Muscle layer of colon (tissue), 2 donors: ENCODE data around the gene OR10H3.
A peak's percentile ranks its signal among the peaks of the same experiment; 100 is the strongest.
"Not testable (repeated sequence)": the region's sequence is repeated elsewhere in the genome, so short reads cannot be mapped to it uniquely, and the experiment has no call there.

Source experiments
- H3K27ac ChIP-seq: one replicate; pipeline ENCODE4 v1.7.0; 2013; ENCODE audit warnings: low read depth, mild to moderate bottlenecking, low read length, moderate library complexity
- H3K27me3 ChIP-seq, 2 donors: one replicate each; pipeline ENCODE4 v1.7.0; 2013; ENCODE audit warnings: low read length in 2 of 2, mild to moderate bottlenecking in 2 of 2; ENCODE audit not compliant: insufficient read depth in 2 of 2, control insufficient read depth in 1 of 2
- H3K36me3 ChIP-seq: one replicate; pipeline ENCODE4 v1.7.0; 2013; ENCODE audit warnings: mild to moderate bottlenecking, low read length; ENCODE audit not compliant: insufficient read depth
- H3K4me1 ChIP-seq: one replicate; pipeline ENCODE4 v1.7.0; 2013; ENCODE audit warnings: mild to moderate bottlenecking, low read length; ENCODE audit not compliant: insufficient read depth
- H3K4me3 ChIP-seq, 2 donors: one replicate each; pipeline ENCODE4 v1.7.0; 2013; ENCODE audit warnings: low read length in 2 of 2, low read depth in 1 of 2, mild to moderate bottlenecking in 1 of 2, moderate library complexity in 1 of 2
- H3K9ac ChIP-seq: one replicate; pipeline ENCODE4 v1.7.0; 2013; ENCODE audit warnings: low read length
- H3K9me3 ChIP-seq: one replicate; pipeline ENCODE4 v1.7.0; 2013; ENCODE audit warnings: mild to moderate bottlenecking, low read length
- donor health status: abdominal sarcoma.
- donor health status: Adenocarcinoma of cecum.

OR10H3 gene

GRCh38 chr19:15733895-15734294, 3.9 kb upstream of the OR10H3 start:
- Histone ChIP-seq H3K4me1 (no peaks in the 10 kb centered on the region), H3K9me3 (no peaks in the 10 kb centered on the region), H3K27me3 (no peaks in the 10 kb centered on the region), H3K36me3 (no peaks in the 10 kb centered on the region), H3K4me3 (no peak overlapping the region), H3K27ac (no peak overlapping the region), H3K9ac (no peak overlapping the region)

- Histone ChIP-seq H3K4me1 (no peaks in the 10 kb centered on the region), H3K27me3 (no peaks in the 10 kb centered on the region), H3K9ac (no peak overlapping the region), H3K9me3 (peaks cover 13% of the 10 kb centered on the region), H3K27ac (no peak overlapping the region), H3K36me3 (no peaks in the 10 kb centered on the region), H3K4me3 (no peak overlapping the region)
Measured at GRCh38 chr19:15740785-15741184, 3.0 kb downstream of the OR10H3 start.

- no peak overlapping the region for H3K4me3 ChIP-seq
- H3K9me3 ChIP-seq, result no peaks in the 10 kb centered on the region
- H3K9ac ChIP-seq, result no peak overlapping the region
- H3K36me3 ChIP-seq, result no peaks in the 10 kb centered on the region
- no peaks in the 10 kb centered on the region for H3K27me3 ChIP-seq
- H3K27ac ChIP-seq, result no peak overlapping the region
- H3K4me1 ChIP-seq, result no peaks in the 10 kb centered on the region
Measured at GRCh38 chr19:15748239-15748638, 10.5 kb downstream of the OR10H3 start.

- peaks cover 0 to 13% of the 10 kb centered on the region in 2 donors for H3K27me3 ChIP-seq
Measured at GRCh38 chr19:15758379-15758778, 20.6 kb downstream of the OR10H3 start.

GRCh38 chr19:15759962-15760565, 22.3 kb downstream of the OR10H3 start:
- Histone ChIP-seq H3K4me1 (no peaks in the 10 kb centered on the region), H3K4me3 (no peak overlapping the region), H3K27me3 (peaks cover 0 to 13% of the 10 kb centered on the region in 2 donors), H3K36me3 (no peaks in the 10 kb centered on the region), H3K27ac (no peak overlapping the region), H3K9ac (no peak overlapping the region), H3K9me3 (no peaks in the 10 kb centered on the region)

More at GRCh38 chr19:15758379-15758778, 20.6 kb downstream of the OR10H3 start:
- no peaks in the 10 kb centered on the region for H3K9me3 ChIP-seq
- no peaks in the 10 kb centered on the region for H3K4me1 ChIP-seq
- no peak overlapping the region for H3K27ac ChIP-seq
- H3K9ac ChIP-seq, result no peak overlapping the region
- H3K4me3 ChIP-seq, result no peak overlapping the region
- H3K36me3 ChIP-seq, result no peaks in the 10 kb centered on the region

- H3K4me3 ChIP-seq, result no peak overlapping the region
- no peaks in the 10 kb centered on the region for H3K9me3 ChIP-seq
- no peak overlapping the region for H3K9ac ChIP-seq
- H3K27me3 ChIP-seq, result no peaks in the 10 kb centered on the region
- H3K36me3 ChIP-seq, result no peaks in the 10 kb centered on the region
- no peaks in the 10 kb centered on the region for H3K4me1 ChIP-seq
- H3K27ac ChIP-seq, result no peak overlapping the region
Measured at GRCh38 chr19:15769586-15769985, 31.8 kb downstream of the OR10H3 start.

- not testable (repeated sequence) for H3K4me3 ChIP-seq, H3K27me3 ChIP-seq, H3K9ac ChIP-seq, H3K36me3 ChIP-seq, H3K9me3 ChIP-seq, H3K27ac ChIP-seq, H3K4me1 ChIP-seq
Measured at GRCh38 chr19:15774159-15774558, 36.4 kb downstream of the OR10H3 start.

GRCh38 chr19:15775249-15775648, 37.5 kb downstream of the OR10H3 start:
- peaks cover 11% of the 10 kb centered on the region for H3K4me1 ChIP-seq
- no peaks in the 10 kb centered on the region for H3K9me3 ChIP-seq

GRCh38 chr19:15776264-15776663, 38.5 kb downstream of the OR10H3 start:
- H3K27ac ChIP-seq, result no peak overlapping the region
- H3K4me1 ChIP-seq, result peaks cover 21% of the 10 kb centered on the region
- no peaks in the 10 kb centered on the region for H3K27me3 ChIP-seq
- no peak overlapping the region for H3K9ac ChIP-seq
- no peaks in the 10 kb centered on the region for H3K9me3 ChIP-seq
- no peaks in the 10 kb centered on the region for H3K36me3 ChIP-seq
- H3K4me3 ChIP-seq, result no peak overlapping the region

More at GRCh38 chr19:15775249-15775648, 37.5 kb downstream of the OR10H3 start:
- H3K4me3 ChIP-seq, result no peak overlapping the region
- H3K27me3 ChIP-seq, result no peaks in the 10 kb centered on the region
- H3K36me3 ChIP-seq, result no peaks in the 10 kb centered on the region
- H3K27ac ChIP-seq, result no peak overlapping the region
- no peak overlapping the region for H3K9ac ChIP-seq

- no peak overlapping the region for H3K9ac ChIP-seq
Measured at GRCh38 chr19:15776991-15777970, 39.5 kb downstream of the OR10H3 start.

GRCh38 chr19:15779756-15780476, 42.1 kb downstream of the OR10H3 start:
- H3K36me3 ChIP-seq, result no peaks in the 10 kb centered on the region
- peak overlapping the region; percentile 55 for H3K27ac ChIP-seq

More at GRCh38 chr19:15776991-15777970, 39.5 kb downstream of the OR10H3 start:
- Histone ChIP-seq H3K27ac (no peak overlapping the region), H3K4me1 (peaks cover 24% of the 10 kb centered on the region), H3K4me3 (no peak overlapping the region), H3K36me3 (no peaks in the 10 kb centered on the region), H3K9me3 (no peaks in the 10 kb centered on the region), H3K27me3 (no peaks in the 10 kb centered on the region)

More at GRCh38 chr19:15779756-15780476, 42.1 kb downstream of the OR10H3 start:
- no peak overlapping the region for H3K9ac ChIP-seq
- peaks cover 24% of the 10 kb centered on the region for H3K4me1 ChIP-seq
- peak overlapping the region in 1 of 2 donors; percentile 14 for H3K4me3 ChIP-seq
- no peaks in the 10 kb centered on the region for H3K9me3 ChIP-seq
- H3K27me3 ChIP-seq, result no peaks in the 10 kb centered on the region
